Thyroid gland (tissue), 4 donors: Measurements from ENCODE around the gene HOTAIR.

Experiments
- CTCF ChIP-seq, 6 experiments: fragments of 200-600 bp in 3 of 6; fragments of 450-650 bp in 3 of 6; sonication (generic) in 3 of 6; IDR thresholded peaks; one replicate each; pipeline ENCODE4 v1.5.1; 2016 to 2019; ENCODE audit warnings: antibody characterized with exemption in 6 of 6, mild to moderate bottlenecking in 2 of 6, inconsistent platforms in 1 of 6, moderate library complexity in 1 of 6
- POLR2A ChIP-seq, 2 donors: fragments of 450-650 bp; IDR thresholded peaks; one replicate each; pipeline ENCODE4 v1.6.1; 2017; ENCODE audit warnings: antibody characterized with exemption in 2 of 2, mild to moderate bottlenecking in 2 of 2, moderate library complexity in 1 of 2

GRCh38 chr12:53960187-53961024, 14.3 kb downstream of the HOTAIR start:
- TF ChIP-seq CTCF (IDR thresholded peaks at IDR 0.05), result no peak
- no peak for TF ChIP-seq POLR2A (IDR thresholded peaks at IDR 0.05)
